Panc1 (cell line): ENCODE measurements around the gene LILRB3. TPM values are rescaled to one million over a fixed set of nuclear protein-coding genes. Genes with fewer than 3 reads are reported as not detected.
"Not testable (repeated sequence)": the region's sequence is repeated elsewhere in the genome, so short reads cannot be mapped to it uniquely, and the experiment has no call there.

Source experiments
- ATAC-seq: fragments of 200-7000 bp; cut with Tn5 transposase; 2 replicates; pipeline ENCODE4 v1.9.1; 2020; ENCODE audit warnings: mild to moderate bottlenecking, moderate library complexity
- BruUV-seq: library from RNA; stranded (reverse); fragments of 400-500 nt; replicated peaks from 2 replicates; lab custom pipeline; 2021; lab: Mats Ljungman, UMichigan
- CTCF ChIA-PET: fragments of 300-600 bp; sonication (Branson Sonifier 250); formaldehyde crosslinking; loops from one replicate; lab custom pipeline; 2022; ENCODE audit warnings: antibody characterized with exemption; lab: Charles Lee
- POLR2A ChIA-PET: fragments of 300-600 bp; sonication (Branson Sonifier 250); formaldehyde crosslinking; loops from one replicate; lab custom pipeline; 2022; ENCODE audit warnings: antibody characterized with exemption; lab: Charles Lee
- DNase-seq: peaks from one replicate; pipeline ENCODE4 v3.0.0-alpha.2; 2010; ENCODE audit warnings: low read depth, low spot score
- H3K27ac ChIP-seq: 2 replicates; pipeline ENCODE4 v1.5.1; 2011; ENCODE audit warnings: mild to moderate bottlenecking, low read length, inconsistent platforms
- H3K27me3 ChIP-seq: fragments of 200-500 bp; sonication (Bioruptor generic); 2 replicates; pipeline ENCODE4 v1.6.0; 2014; ENCODE audit warnings: low read length, inconsistent platforms; ENCODE audit not compliant: control insufficient read depth, insufficient read depth
- H3K36me3 ChIP-seq: fragments of 200-500 bp; sonication (Bioruptor generic); 2 replicates; pipeline ENCODE4 v1.5.1; 2014; ENCODE audit warnings: inconsistent platforms, mild to moderate bottlenecking, low read length, moderate library complexity; ENCODE audit not compliant: control insufficient read depth, insufficient read depth
- H3K4me1 ChIP-seq: 2 replicates; pipeline ENCODE4 v1.5.1; 2011; ENCODE audit warnings: inconsistent platforms, mild to moderate bottlenecking, low read length, moderate library complexity; ENCODE audit not compliant: control insufficient read depth, insufficient read depth
- H3K4me3 ChIP-seq, 2 experiments: 2 replicates each; pipeline ENCODE4 v1.5.1; 2011 to 2012; ENCODE audit warnings: low read depth in 2 of 2, low read length in 2 of 2, mild to moderate bottlenecking in 2 of 2, inconsistent platforms in 1 of 2, moderate library complexity in 1 of 2
- H3K9me3 ChIP-seq: fragments of 200-500 bp; sonication (Bioruptor generic); 2 replicates; pipeline ENCODE4 v1.5.1; 2014; ENCODE audit warnings: low read depth, mild to moderate bottlenecking, inconsistent platforms, low read length, moderate library complexity; ENCODE audit not compliant: control insufficient read depth, insufficient read depth
- POLR2AphosphoS5 ChIP-seq: IDR thresholded peaks from 2 replicates; pipeline ENCODE4 v1.6.1; 2012; ENCODE audit warnings: mild to moderate bottlenecking, low read depth, low read length, moderate library complexity
- SIN3A ChIP-seq: IDR thresholded peaks from 2 replicates; pipeline ENCODE4 v1.6.1; 2012; ENCODE audit warnings: low read depth, mild to moderate bottlenecking, low read length, moderate library complexity, borderline replicate concordance; ENCODE audit not compliant: insufficient read depth
- TCF7L2 ChIP-seq: IDR thresholded peaks from 2 replicates; pipeline ENCODE4 v1.6.1; 2011; ENCODE audit warnings: mild to moderate bottlenecking, low read depth, low read length, inconsistent platforms
- in situ Hi-C: cut with HindIII; loops from 2 replicates; pipeline ENCODE4 v1.10.0; 2016; ENCODE audit warnings: low sequenced_read_pairs, low pct_unique_long_range_greater_than_20kb
- intact Hi-C: fragments of 100-400 bp; cut with micrococcal nuclease; formaldehyde crosslinking; loops from one replicate; pipeline ENCODE4 v1.10.0; 2022; ENCODE audit not compliant: unreplicated experiment
- total RNA-seq: library from RNA; stranded (reverse); gene quantifications from one replicate; pipeline ENCODE4 v1.2.1, GENCODE V29; 2021; ENCODE audit not compliant: unreplicated experiment
- TF ChIP-seq, protein P1 (sequence below), 2 experiments: IDR thresholded peaks; 2 replicates each; pipeline ENCODE4 v1.6.1; 2011 to 2012; ENCODE audit warnings: low read depth in 2 of 2, control low read depth in 1 of 2, low read length in 1 of 2, mild to moderate bottlenecking in 1 of 2, moderate library complexity in 1 of 2; ENCODE audit not compliant: insufficient read depth in 1 of 2
- TF ChIP-seq, protein P2 (sequence below): fragments of 450-650 bp; IDR thresholded peaks from 2 replicates; pipeline ENCODE4 v1.5.1; 2017; ENCODE audit warnings: mild to moderate bottlenecking

Gene LILRB3
- total RNA-seq, 1 experiment from 2014 or later = 0.18 TPM

DNA sequence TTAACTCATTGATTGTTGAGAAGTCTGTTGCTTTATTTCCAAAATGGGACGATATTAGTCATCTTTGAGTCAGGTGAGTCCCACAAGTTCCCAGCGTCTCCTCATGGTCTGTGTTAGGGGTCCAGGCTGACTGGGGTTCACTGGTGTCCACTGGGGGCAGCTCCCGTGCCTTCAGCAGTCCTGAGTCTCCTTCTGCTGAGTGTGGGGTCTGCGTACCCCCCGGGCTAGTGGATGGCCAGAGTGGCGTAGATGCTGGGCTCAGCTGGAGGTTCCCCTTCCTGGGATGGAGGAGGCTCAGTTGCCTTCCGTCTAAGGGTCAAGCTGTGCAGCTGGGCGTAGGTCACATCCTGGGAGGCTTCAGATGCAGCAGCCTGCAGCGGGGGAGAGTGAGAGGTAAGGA is 5.9 kb downstream of the LILRB3 start:
- TF ChIP-seq SIN3A (no peak), POLR2AphosphoS5 (no peak), TCF7L2 (no peak)
- TF ChIP-seq, protein P1, sequence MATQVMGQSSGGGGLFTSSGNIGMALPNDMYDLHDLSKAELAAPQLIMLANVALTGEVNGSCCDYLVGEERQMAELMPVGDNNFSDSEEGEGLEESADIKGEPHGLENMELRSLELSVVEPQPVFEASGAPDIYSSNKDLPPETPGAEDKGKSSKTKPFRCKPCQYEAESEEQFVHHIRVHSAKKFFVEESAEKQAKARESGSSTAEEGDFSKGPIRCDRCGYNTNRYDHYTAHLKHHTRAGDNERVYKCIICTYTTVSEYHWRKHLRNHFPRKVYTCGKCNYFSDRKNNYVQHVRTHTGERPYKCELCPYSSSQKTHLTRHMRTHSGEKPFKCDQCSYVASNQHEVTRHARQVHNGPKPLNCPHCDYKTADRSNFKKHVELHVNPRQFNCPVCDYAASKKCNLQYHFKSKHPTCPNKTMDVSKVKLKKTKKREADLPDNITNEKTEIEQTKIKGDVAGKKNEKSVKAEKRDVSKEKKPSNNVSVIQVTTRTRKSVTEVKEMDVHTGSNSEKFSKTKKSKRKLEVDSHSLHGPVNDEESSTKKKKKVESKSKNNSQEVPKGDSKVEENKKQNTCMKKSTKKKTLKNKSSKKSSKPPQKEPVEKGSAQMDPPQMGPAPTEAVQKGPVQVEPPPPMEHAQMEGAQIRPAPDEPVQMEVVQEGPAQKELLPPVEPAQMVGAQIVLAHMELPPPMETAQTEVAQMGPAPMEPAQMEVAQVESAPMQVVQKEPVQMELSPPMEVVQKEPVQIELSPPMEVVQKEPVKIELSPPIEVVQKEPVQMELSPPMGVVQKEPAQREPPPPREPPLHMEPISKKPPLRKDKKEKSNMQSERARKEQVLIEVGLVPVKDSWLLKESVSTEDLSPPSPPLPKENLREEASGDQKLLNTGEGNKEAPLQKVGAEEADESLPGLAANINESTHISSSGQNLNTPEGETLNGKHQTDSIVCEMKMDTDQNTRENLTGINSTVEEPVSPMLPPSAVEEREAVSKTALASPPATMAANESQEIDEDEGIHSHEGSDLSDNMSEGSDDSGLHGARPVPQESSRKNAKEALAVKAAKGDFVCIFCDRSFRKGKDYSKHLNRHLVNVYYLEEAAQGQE (IDR thresholded peaks at IDR 0.05; ENCODE audit: insufficient read depth in 1 of 2, low read depth in 2 of 2, low read length in 1 of 2) = no peak
- TF ChIP-seq, protein P2, sequence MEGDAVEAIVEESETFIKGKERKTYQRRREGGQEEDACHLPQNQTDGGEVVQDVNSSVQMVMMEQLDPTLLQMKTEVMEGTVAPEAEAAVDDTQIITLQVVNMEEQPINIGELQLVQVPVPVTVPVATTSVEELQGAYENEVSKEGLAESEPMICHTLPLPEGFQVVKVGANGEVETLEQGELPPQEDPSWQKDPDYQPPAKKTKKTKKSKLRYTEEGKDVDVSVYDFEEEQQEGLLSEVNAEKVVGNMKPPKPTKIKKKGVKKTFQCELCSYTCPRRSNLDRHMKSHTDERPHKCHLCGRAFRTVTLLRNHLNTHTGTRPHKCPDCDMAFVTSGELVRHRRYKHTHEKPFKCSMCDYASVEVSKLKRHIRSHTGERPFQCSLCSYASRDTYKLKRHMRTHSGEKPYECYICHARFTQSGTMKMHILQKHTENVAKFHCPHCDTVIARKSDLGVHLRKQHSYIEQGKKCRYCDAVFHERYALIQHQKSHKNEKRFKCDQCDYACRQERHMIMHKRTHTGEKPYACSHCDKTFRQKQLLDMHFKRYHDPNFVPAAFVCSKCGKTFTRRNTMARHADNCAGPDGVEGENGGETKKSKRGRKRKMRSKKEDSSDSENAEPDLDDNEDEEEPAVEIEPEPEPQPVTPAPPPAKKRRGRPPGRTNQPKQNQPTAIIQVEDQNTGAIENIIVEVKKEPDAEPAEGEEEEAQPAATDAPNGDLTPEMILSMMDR = no peak
- POLR2A ChIA-PET = interaction anchor here (0.6 to 1.1 kb wide), 2 partner anchors 27 to 158 kb away, joined by 3 to 4 read pairs; partner anchors contain the start of gene MBOAT7
- H3K27ac ChIP-seq = no peak overlapping the region
- CTCF ChIA-PET = interaction anchor here (0.6 to 0.7 kb wide), 2 partner anchors 38 to 269 kb away, joined by 4 to 6 read pairs; no protein-coding TSS in a partner anchor
- intact Hi-C loops = no loop called here
- no peaks in the 10 kb centered on the region for H3K36me3 ChIP-seq
- BruUV-seq = no TSS peak
- H3K4me1 ChIP-seq = peaks cover 5% of the 10 kb centered on the region; the same call in 1 of the 2 replicates
- in situ Hi-C loops = no loop called here
- H3K27me3 ChIP-seq = no peaks in the 10 kb centered on the region
- no peaks in the 10 kb centered on the region for H3K9me3 ChIP-seq
- ATAC-seq (no peak), DNase-seq (no peak)
- no peak overlapping the region for H3K4me3 ChIP-seq

DNA sequence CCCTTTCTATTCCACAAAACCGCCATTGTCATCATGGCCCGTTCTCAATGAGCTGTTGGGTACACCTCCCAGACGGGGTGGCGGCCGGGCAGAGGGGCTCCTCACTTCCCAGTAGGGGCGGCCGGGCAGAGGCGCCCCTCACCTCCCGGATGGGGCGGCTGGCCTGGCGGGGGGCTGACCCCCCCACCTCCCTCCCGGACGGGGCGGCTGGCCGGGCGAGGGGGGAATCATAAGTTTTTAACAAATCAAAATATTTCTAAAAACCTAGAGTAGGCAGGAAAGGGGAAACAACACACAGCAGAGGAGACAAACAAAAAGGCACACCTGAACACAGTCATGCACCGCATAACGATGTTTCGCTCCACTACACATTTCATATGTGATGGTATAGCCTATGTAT is 8.1 kb downstream of the LILRB3 start:
- POLR2A ChIA-PET, in situ Hi-C loops, H3K9me3 ChIP-seq, H3K4me3 ChIP-seq, DNase-seq, CTCF ChIA-PET, H3K27ac ChIP-seq, BruUV-seq, H3K36me3 ChIP-seq, H3K27me3 ChIP-seq, ATAC-seq, intact Hi-C loops: not testable (repeated sequence)
- H3K4me1 ChIP-seq = peaks cover 18% of the 10 kb centered on the region

GRCh38 chr19:54214217-54214616 is 8.6 kb downstream of the LILRB3 start:
- ATAC-seq, H3K9me3 ChIP-seq, BruUV-seq, DNase-seq, in situ Hi-C loops, H3K27me3 ChIP-seq, H3K36me3 ChIP-seq, H3K27ac ChIP-seq, H3K4me3 ChIP-seq, intact Hi-C loops: not testable (repeated sequence)
- ChIA-PET POLR2A (interaction anchor here (0.6 kb wide), 2 partner anchors 22 to 340 kb away, joined by 6 to 14 read pairs; no protein-coding TSS in a partner anchor), CTCF (interaction anchor here (0.6 kb wide), 1 partner anchor 46 kb away, joined by 3 read pairs; no protein-coding TSS in a partner anchor)
- H3K4me1 ChIP-seq = peaks cover 23% of the 10 kb centered on the region
